HS-27A (cell line): ENCODE measurements around the gene MED10.

Experiments used
- DNase-seq: peaks from one replicate; pipeline ENCODE4 v3.0.0-alpha.2; 2012; ENCODE audit warnings: low read depth, missing footprints

The MED10 gene

DNA sequence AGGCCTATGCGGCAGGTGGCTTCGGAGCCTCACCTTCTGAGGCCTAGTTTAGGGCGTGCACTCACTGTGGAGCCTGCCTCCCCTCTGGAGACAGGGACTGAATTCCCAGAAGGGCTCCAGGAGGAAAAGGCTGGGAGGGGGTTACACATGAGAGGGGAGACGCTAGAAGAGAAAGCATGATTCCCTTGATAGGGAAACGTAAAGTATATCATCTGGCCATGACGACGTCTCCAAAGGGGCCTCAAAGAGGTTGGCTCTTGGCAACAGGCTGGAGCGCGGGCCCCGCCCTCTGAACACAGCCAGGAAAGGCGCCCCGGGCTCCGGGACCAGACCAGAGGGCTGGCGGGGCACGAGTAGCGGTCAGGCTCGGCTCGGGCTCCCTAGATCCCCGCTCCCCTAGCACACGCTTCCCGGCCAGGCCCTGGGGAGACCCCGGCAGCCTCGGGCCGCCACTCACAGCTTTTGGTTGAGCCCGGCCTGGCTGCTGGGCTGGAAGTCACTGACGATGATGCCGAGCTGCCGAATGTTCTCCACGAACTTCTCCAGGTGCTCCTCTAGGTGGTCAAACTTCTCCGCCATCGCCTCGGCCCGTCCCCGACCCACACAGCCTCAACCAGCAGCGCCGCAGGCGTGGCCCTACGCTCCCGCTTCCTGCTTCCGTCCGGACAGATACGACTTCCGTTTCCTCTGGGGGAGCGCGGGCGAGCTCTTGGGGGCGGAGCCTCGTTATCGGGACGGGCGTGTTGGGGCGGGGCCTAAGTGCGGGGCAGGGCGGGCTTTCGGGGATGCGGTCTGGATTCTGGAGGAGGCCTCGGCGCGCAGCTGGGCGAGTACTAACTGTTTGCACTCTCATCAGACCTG lies at the start of gene MED10:
TSS of gene MED10 (minus strand) at position 643 of the 861 bp plus-strand sequence. CDS start at position 579, 64 bp downstream.
- peak; percentile 81 for DNase-seq

DNA sequence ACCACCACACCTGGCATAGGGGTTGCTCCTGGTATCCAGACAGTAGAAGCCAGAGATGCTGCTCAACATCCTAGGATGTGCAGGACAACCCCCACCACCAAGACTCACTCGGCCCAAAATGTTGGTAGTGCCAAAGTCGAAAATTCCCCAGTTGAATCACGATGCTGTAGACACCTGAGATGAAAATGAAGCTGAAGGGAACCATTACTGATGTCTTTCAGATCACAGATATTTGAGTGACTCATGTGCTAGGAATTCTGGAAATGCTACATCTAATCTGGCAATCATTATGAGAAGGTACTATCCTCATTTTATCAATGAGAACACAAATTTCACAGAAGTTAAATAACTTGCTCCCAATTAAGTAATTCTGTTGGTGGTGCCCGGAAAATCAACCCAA lies 49.3 kb upstream of the MED10 start:
- no peak for DNase-seq

- DNase-seq, result no peak
Measured at GRCh38 chr5:6424700-6425099, 46.4 kb upstream of the MED10 start.

- DNase-seq, result no peak
Measured at GRCh38 chr5:6424110-6424659, 45.8 kb upstream of the MED10 start.

- no peak for DNase-seq
Measured at GRCh38 chr5:6423327-6424109, 45.2 kb upstream of the MED10 start.

DNA sequence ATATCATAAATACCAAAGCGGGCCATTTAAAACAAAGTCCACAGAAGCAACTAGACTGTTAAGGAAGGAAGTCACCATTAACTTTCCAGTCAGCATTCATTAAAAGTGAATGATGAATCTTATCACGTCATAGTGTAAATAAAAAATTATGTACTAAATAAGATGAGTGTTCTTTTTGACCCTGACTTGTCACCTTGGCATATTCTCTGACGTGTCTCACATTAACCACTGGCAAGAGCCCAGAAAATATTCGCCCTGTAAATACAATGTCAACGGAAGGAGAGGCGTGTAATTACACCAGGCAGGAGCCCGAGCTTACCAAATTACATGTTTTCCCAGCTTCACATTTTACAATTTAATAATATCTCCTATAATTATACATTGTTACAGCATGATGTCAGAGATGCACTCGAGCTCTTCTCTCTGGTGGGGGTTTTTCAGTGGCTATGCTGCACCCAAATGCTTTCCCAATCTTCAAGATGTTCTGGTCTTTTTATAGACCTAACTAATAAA lies 41.0 kb upstream of the MED10 start:
- no peak for DNase-seq

- DNase-seq, result no peak
Measured at GRCh38 chr5:6418679-6419276, 40.4 kb upstream of the MED10 start.

DNA sequence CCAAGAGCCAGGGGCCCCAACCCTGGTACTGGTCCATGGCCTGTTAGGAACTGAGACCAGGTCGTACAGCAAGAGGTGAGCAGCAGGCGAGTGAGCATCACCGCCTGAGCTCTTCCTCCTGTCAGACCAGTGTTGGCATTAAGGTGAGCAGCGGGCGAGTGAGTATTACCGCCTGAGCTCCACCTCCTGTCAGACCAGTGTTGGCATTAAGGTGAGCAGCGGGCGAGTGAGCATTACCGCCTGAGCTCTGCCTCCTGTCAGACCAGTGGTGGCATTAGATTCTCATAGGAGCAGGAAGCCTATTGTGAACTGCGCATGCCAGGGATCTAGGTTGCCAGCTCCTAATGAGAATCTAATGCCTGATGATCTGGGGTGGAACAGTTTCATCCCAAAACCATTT lies 39.3 kb upstream of the MED10 start:
- DNase-seq, result no peak

GRCh38 chr5:6412811-6413210 lies 34.5 kb upstream of the MED10 start:
- DNase-seq, result no peak

DNA sequence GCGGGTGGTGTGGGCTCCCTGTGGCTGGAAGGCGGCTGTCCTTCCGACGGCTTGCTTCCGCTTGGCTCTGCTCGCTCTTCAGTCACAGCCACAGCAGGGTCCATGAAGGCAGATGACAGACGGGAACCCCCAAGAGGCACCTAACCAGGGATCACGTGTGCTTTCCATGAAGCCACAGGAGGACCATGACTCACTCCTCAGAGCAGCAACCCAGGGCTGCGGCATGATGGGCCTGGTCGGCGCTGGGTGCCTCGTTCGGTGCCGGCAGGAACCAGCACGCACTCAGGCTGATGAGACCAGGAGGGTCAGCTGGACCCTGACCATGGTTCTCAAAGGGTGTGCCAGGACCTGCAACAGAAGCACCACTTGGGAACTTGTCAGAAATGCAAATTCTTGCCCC lies 32.8 kb upstream of the MED10 start:
- no peak for DNase-seq

- DNase-seq, result no peak
Measured at GRCh38 chr5:6410421-6410820, 32.1 kb upstream of the MED10 start.

- DNase-seq, result no peak
Measured at GRCh38 chr5:6408627-6409446, 30.5 kb upstream of the MED10 start.

DNA sequence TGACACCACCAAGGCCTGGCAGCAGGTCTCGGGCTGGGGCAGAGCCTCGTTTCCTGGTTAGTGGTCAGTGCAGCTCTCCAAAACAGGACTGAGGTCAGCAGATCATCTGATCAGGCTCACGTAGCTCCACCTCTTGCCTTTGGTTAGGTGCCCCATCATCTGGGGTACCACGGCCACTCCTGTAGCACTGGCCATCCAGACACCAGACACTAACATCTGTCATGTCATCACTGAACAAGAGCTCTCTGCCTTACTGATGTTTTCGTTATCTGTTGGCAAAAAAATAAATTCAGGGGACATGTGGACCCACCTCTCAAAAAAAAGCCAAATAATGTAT lies 29.9 kb upstream of the MED10 start:
- no peak for DNase-seq

DNA sequence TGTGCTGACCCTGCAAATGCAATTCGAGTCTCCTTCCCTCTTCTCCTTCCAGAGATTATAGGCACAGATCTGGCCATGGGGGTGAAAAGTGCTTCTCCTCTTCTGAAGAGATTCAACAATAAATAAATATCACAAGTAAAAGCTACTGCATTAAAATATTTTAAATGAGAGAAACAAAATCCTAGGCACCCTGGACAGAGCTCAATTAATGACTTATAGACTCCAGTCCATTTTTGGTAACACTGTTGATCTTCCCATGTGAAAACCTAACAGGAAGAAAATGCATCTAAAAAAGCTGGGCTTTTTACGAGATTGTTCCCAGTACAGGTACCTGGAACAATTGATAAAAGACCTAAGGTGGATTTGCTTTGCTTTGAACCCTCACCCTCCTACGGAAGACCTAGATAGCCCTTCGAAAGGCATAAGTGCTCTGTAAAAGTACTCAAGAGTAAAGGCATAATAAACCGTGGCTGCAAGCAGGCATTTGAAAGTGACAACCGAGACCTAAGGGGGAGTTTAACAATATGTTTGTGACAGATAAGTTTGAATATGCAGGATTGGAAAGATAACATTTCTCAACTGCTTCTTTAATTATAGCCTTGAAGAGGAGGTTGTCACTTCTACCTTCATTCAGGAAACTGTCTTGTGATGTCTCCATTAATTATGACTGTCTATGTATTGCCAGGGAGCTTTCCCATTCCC lies 29.4 kb upstream of the MED10 start:
- no peak for DNase-seq

DNA sequence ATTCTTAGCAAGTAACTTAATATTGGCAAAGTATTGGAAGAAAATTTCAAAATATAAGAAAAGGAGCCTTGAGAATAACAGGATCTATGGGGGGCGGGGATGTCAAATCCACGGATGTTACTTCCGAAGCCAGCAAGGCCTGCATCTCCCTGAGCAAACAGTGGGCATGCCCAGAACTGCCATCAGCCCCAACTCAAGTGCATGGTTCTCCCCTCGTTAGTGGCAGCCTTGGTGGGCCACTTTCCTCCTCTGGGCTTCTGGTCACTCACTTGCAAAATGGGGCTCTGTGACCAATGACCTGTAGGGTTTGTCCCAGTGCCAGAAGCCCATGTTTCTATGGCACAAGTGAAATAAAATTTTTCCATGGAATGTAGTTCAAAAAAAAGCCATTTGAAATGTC lies 27.2 kb upstream of the MED10 start:
- DNase-seq, result no peak

GRCh38 chr5:6404129-6404528 lies 25.8 kb upstream of the MED10 start:
- no peak for DNase-seq

- no peak for DNase-seq
Measured at GRCh38 chr5:6403416-6403815, 25.1 kb upstream of the MED10 start.

DNA sequence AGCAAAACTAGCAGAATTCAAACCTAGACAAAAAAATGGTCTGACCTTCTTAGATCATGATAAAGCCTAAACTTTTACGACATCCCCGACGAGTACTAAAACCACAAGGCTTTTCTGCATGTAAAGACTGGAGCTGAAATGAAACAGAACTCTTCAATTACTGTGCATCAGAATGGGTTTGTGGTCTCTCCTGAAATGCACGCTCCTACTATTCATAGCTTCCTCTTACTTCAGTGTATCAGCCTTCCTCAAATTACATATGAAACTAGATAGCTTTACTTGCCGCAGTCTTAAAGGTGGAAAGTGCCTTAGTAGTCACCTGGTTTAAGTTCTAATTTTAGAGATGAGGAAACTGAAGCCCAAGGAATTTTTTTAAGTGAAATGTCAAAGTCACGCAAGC lies 24.6 kb upstream of the MED10 start:
- DNase-seq, result no peak

- DNase-seq, result no peak
Measured at GRCh38 chr5:6401410-6401809, 23.1 kb upstream of the MED10 start.

DNA sequence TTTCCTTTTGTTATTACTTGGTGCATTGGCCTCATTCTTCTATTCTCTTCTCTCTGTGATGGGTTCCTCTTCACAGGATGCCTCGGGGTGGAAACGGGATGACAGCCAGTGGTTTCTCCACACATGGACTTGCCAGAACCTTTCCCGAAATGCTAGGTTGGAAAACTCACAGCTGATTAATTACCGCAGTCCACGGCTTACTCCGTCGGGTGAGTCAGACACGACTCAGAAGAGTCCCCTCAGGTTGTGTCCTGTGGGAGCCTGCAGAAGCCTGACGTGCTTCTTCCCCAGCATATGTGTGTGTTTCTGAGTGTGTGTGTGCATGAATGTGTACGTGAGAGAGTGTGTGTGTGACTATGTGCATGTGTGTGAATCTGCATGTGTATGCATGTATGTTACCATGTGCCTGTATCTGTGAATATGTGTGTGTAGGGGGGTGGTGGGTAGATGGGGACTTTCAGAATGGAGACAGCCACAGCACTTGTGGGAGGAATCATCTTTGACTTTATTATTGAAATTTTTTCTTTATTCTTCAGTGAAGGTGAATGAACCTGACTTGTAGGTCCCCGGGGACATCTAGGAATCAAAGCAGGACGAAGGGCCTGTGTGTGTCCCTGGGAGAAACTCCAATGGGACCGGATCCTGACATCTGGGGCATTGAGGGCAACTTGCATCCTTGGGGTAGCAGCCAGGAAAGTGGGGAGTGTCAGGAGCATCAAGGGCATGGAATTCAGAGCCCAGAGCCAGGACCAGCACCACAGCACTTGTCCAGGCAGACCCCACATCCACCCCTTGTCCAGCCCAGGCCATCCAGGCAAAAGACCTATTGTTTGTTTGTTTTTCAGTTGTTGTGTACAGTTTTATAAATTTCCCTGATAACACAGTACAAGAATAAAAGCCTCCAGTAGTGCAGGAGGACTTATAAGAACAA lies 21.9 kb upstream of the MED10 start:
- no peak for DNase-seq
